PC-9 (cell line): Measurements from ENCODE around the gene KLF12.

Experiments used
- EZH2 ChIP-seq: fragments of 200-600 bp; sonication (generic); IDR thresholded peaks from 2 replicates; pipeline ENCODE4 v1.8.0; 2017; ENCODE audit warnings: antibody characterized with exemption, low read depth
- TF ChIP-seq, protein P1 (sequence below): fragments of 200-600 bp; sonication (generic); conservative IDR thresholded peaks from 2 replicates; pipeline ENCODE4 v1.6.1; 2017; ENCODE audit warnings: mixed run types, antibody characterized with exemption, mild to moderate bottlenecking, moderate library complexity

DNA sequence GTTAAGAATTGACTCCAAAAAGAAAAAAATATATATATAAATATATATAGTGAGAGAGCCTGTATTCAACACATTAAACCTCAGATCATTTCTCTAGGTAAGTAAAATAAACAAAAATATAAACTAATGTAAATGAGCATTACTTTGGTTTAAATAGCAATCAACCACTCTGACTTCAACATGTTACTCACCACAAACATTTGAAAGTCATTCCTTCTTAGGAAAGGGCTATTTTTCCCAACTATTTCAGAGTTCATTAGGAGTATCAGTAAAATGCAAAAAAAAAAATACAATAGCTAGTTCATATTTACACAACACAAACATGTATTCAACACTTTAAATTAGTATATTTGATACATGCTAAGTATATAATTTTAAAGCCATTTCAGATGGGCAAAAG, 40.5 kb downstream of the KLF12 start:
- TF ChIP-seq, protein P1, sequence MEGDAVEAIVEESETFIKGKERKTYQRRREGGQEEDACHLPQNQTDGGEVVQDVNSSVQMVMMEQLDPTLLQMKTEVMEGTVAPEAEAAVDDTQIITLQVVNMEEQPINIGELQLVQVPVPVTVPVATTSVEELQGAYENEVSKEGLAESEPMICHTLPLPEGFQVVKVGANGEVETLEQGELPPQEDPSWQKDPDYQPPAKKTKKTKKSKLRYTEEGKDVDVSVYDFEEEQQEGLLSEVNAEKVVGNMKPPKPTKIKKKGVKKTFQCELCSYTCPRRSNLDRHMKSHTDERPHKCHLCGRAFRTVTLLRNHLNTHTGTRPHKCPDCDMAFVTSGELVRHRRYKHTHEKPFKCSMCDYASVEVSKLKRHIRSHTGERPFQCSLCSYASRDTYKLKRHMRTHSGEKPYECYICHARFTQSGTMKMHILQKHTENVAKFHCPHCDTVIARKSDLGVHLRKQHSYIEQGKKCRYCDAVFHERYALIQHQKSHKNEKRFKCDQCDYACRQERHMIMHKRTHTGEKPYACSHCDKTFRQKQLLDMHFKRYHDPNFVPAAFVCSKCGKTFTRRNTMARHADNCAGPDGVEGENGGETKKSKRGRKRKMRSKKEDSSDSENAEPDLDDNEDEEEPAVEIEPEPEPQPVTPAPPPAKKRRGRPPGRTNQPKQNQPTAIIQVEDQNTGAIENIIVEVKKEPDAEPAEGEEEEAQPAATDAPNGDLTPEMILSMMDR = no peak
- TF ChIP-seq EZH2 = no peak
